ENCODE results near the gene CHRNA9. TPM values are rescaled to one million over a fixed set of nuclear protein-coding genes. Genes with fewer than 3 reads are reported as not detected.
"Not testable (repeated sequence)": the region's sequence is repeated elsewhere in the genome, so short reads cannot be mapped to it uniquely, and the experiment has no call there.

Gene CHRNA9
- total and polyA plus RNA-seq, 4 donors = 0.10 to 0.19 (median 0.17) TPM; not detected in 1

- no peaks in the 10 kb centered on the region for H3K27me3 ChIP-seq (ENCODE audit: control insufficient read depth, insufficient read depth, low read length)
- H3K36me3 ChIP-seq (ENCODE audit: control insufficient read depth, insufficient read depth, low read length) = no peaks in the 10 kb centered on the region
- H3K9me3 ChIP-seq (ENCODE audit: control insufficient read depth, insufficient read depth, low read length) = no peaks in the 10 kb centered on the region
- no peaks in the 10 kb centered on the region for H3K4me1 ChIP-seq (ENCODE audit: control insufficient read depth, insufficient read depth, low read length)
- DNase-seq (ENCODE audit: low read depth in 4 of 6, low spot score in 6 of 6) = no peak
- no peak overlapping the region for H3K27ac ChIP-seq (ENCODE audit: low read depth, low read length)
- WGBS (ENCODE audit: insufficient coverage) = 83% methylated on average over 1 of the region's 2 CpGs
- no peak overlapping the region for H3K4me3 ChIP-seq (ENCODE audit: low read depth, low read length)
Measured at GRCh38 chr4:40375620-40376019, 40.5 kb downstream of the CHRNA9 start.

GRCh38 chr4:40377512-40378365 lies 42.6 kb downstream of the CHRNA9 start:
- H3K27ac ChIP-seq (ENCODE audit: low read depth, low read length) = no peak overlapping the region
- no peaks in the 10 kb centered on the region for H3K27me3 ChIP-seq (ENCODE audit: control insufficient read depth, insufficient read depth, low read length)
- no peaks in the 10 kb centered on the region for H3K36me3 ChIP-seq (ENCODE audit: control insufficient read depth, insufficient read depth, low read length)
- H3K9me3 ChIP-seq (ENCODE audit: control insufficient read depth, insufficient read depth, low read length) = no peaks in the 10 kb centered on the region
- WGBS (ENCODE audit: insufficient coverage) = 73% methylated on average over 3 of the region's 7 CpGs
- H3K4me1 ChIP-seq (ENCODE audit: control insufficient read depth, insufficient read depth, low read length) = no peaks in the 10 kb centered on the region
- no peak overlapping the region for H3K4me3 ChIP-seq (ENCODE audit: low read depth, low read length)
- DNase-seq (ENCODE audit: low read depth in 4 of 6, low spot score in 6 of 6) = no peak

DNA sequence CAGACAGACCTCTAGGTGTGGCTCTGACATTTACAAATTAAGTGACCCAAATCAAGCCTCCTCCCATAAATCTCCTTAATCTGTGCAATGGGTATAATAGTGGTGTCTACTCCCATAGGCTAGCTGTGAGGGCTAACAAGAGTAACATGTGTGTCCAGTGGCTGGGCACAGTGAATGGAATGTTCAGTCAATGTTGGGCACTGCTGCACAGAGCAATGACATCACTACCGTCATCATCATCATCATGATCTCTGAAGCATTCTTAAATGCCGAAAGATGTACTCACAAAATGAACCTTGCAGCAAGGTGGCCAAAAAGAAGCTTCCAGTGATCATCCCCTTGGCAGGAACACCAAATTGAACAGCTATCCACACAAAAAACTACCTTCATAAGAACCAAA lies 43.5 kb downstream of the CHRNA9 start:
- no peak overlapping the region for H3K27ac ChIP-seq (ENCODE audit: low read depth, low read length)
- WGBS (ENCODE audit: insufficient coverage) = 77% methylated on average over 2 of the region's 2 CpGs
- no peak for DNase-seq (ENCODE audit: low read depth in 4 of 6, low spot score in 6 of 6)
- H3K4me1 ChIP-seq (ENCODE audit: control insufficient read depth, insufficient read depth, low read length) = no peaks in the 10 kb centered on the region
- no peaks in the 10 kb centered on the region for H3K9me3 ChIP-seq (ENCODE audit: control insufficient read depth, insufficient read depth, low read length)
- no peak overlapping the region for H3K4me3 ChIP-seq (ENCODE audit: low read depth, low read length)
- no peaks in the 10 kb centered on the region for H3K27me3 ChIP-seq (ENCODE audit: control insufficient read depth, insufficient read depth, low read length)
- no peaks in the 10 kb centered on the region for H3K36me3 ChIP-seq (ENCODE audit: control insufficient read depth, insufficient read depth, low read length)

DNA sequence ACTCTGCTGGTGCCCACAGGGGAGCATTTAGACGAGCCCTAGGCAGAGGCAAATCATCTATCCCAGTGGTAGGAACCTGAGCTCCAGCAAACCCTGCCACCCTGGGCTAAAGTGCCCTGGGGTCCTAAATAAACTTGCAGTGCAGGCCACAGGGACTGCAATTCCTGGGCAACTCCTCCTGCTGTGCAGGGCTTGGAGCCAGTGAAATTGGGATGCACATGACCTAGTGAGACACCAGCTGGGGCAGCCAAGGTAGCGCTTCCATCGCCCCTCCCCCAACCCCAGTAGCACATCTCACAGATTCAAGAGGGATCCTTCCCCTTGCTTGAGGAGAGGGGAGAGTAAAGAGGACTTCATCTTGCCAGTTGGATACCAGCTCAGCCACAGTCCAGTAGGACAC lies 44.1 kb downstream of the CHRNA9 start:
- Histone ChIP-seq H3K27me3 (ENCODE audit: control insufficient read depth, insufficient read depth, low read length) (no peaks in the 10 kb centered on the region), H3K9me3 (ENCODE audit: control insufficient read depth, insufficient read depth, low read length) (no peaks in the 10 kb centered on the region), H3K36me3 (ENCODE audit: control insufficient read depth, insufficient read depth, low read length) (no peaks in the 10 kb centered on the region), H3K27ac (ENCODE audit: low read depth, low read length) (no peak overlapping the region), H3K4me3 (ENCODE audit: low read depth, low read length) (no peak overlapping the region), H3K4me1 (ENCODE audit: control insufficient read depth, insufficient read depth, low read length) (no peaks in the 10 kb centered on the region)
- WGBS (ENCODE audit: insufficient coverage) = 72% methylated on average over 1 of the region's 3 CpGs
- no peak for DNase-seq (ENCODE audit: low read depth in 4 of 6, low spot score in 6 of 6)

GRCh38 chr4:40380647-40381046 lies 45.5 kb downstream of the CHRNA9 start:
- no peak overlapping the region for H3K4me3 ChIP-seq (ENCODE audit: low read depth, low read length)
- DNase-seq (ENCODE audit: low read depth in 4 of 6, low spot score in 6 of 6) = no peak
- no peaks in the 10 kb centered on the region for H3K36me3 ChIP-seq (ENCODE audit: control insufficient read depth, insufficient read depth, low read length)
- no peak overlapping the region for H3K27ac ChIP-seq (ENCODE audit: low read depth, low read length)
- H3K27me3 ChIP-seq (ENCODE audit: control insufficient read depth, insufficient read depth, low read length) = no peaks in the 10 kb centered on the region
- H3K4me1 ChIP-seq (ENCODE audit: control insufficient read depth, insufficient read depth, low read length) = no peaks in the 10 kb centered on the region
- 69% methylated on average over 4 of the region's 5 CpGs for WGBS (ENCODE audit: insufficient coverage)
- H3K9me3 ChIP-seq (ENCODE audit: control insufficient read depth, insufficient read depth, low read length) = no peaks in the 10 kb centered on the region

DNA sequence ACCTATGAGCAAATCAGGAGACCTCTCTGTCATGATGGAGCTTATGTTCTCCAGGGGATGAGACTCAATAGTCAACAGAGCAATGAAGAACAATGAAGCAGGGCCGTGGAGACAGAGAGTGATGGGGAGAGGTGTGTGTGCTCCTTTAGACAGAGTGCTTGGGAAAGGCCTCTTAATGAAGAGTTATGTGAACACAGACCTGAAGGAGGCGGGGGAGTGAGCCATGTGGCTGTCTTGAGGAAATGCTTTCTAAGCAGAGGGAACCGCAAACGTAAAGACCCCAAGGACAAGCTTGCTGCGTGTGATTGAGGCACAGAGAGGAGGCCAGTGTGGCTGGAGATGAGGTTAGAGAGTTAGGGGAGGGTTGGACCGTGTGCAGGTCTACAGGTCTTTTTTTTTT lies 53.1 kb downstream of the CHRNA9 start:
- DNase-seq (ENCODE audit: low read depth in 4 of 6, low spot score in 6 of 6) = peak in 1 of 6 donors; percentile 50
- H3K27me3 ChIP-seq (ENCODE audit: control insufficient read depth, insufficient read depth, low read length) = no peaks in the 10 kb centered on the region
- no peaks in the 10 kb centered on the region for H3K36me3 ChIP-seq (ENCODE audit: control insufficient read depth, insufficient read depth, low read length)
- 67% methylated on average over 5 of the region's 6 CpGs for WGBS (ENCODE audit: insufficient coverage)
- no peak overlapping the region for H3K27ac ChIP-seq (ENCODE audit: low read depth, low read length)
- H3K4me1 ChIP-seq (ENCODE audit: control insufficient read depth, insufficient read depth, low read length) = no peaks in the 10 kb centered on the region
- H3K9me3 ChIP-seq (ENCODE audit: control insufficient read depth, insufficient read depth, low read length) = no peaks in the 10 kb centered on the region
- H3K4me3 ChIP-seq (ENCODE audit: low read depth, low read length) = no peak overlapping the region

GRCh38 chr4:40389986-40390385 lies 54.9 kb downstream of the CHRNA9 start:
- no CpG with 5 or more reads among the region's 4 CpGs for WGBS (ENCODE audit: insufficient coverage)
- Histone ChIP-seq H3K27me3 (ENCODE audit: control insufficient read depth, insufficient read depth, low read length) (no peaks in the 10 kb centered on the region), H3K27ac (ENCODE audit: low read depth, low read length) (no peak overlapping the region), H3K4me3 (ENCODE audit: low read depth, low read length) (no peak overlapping the region), H3K9me3 (ENCODE audit: control insufficient read depth, insufficient read depth, low read length) (no peaks in the 10 kb centered on the region), H3K36me3 (ENCODE audit: control insufficient read depth, insufficient read depth, low read length) (no peaks in the 10 kb centered on the region), H3K4me1 (ENCODE audit: control insufficient read depth, insufficient read depth, low read length) (no peaks in the 10 kb centered on the region)
- no peak for DNase-seq (ENCODE audit: low read depth in 4 of 6, low spot score in 6 of 6)

GRCh38 chr4:40392241-40392640 lies 57.1 kb downstream of the CHRNA9 start:
- not testable (repeated sequence) for H3K4me3 ChIP-seq (ENCODE audit: low read depth, low read length); H3K27ac ChIP-seq (ENCODE audit: low read depth, low read length); DNase-seq (ENCODE audit: low read depth in 4 of 6, low spot score in 6 of 6); H3K9me3 ChIP-seq (ENCODE audit: control insufficient read depth, insufficient read depth, low read length); H3K27me3 ChIP-seq (ENCODE audit: control insufficient read depth, insufficient read depth, low read length); H3K4me1 ChIP-seq (ENCODE audit: control insufficient read depth, insufficient read depth, low read length); H3K36me3 ChIP-seq (ENCODE audit: control insufficient read depth, insufficient read depth, low read length)
- WGBS (ENCODE audit: insufficient coverage) = 95% methylated on average over 6 of the region's 9 CpGs

GRCh38 chr4:40394236-40394635 lies 59.1 kb downstream of the CHRNA9 start:
- Histone ChIP-seq H3K9me3 (ENCODE audit: control insufficient read depth, insufficient read depth, low read length) (no peaks in the 10 kb centered on the region), H3K27ac (ENCODE audit: low read depth, low read length) (no peak overlapping the region), H3K27me3 (ENCODE audit: control insufficient read depth, insufficient read depth, low read length) (no peaks in the 10 kb centered on the region), H3K36me3 (ENCODE audit: control insufficient read depth, insufficient read depth, low read length) (no peaks in the 10 kb centered on the region), H3K4me3 (ENCODE audit: low read depth, low read length) (no peak overlapping the region), H3K4me1 (ENCODE audit: control insufficient read depth, insufficient read depth, low read length) (no peaks in the 10 kb centered on the region)
- DNase-seq (ENCODE audit: low read depth in 4 of 6, low spot score in 6 of 6) = peak in 1 of 6 donors; percentile 15
- 16% methylated on average over 3 of the region's 6 CpGs for WGBS (ENCODE audit: insufficient coverage)

GRCh38 chr4:40395166-40395900 lies 60.2 kb downstream of the CHRNA9 start:
- Histone ChIP-seq H3K27ac (ENCODE audit: low read depth, low read length) (no peak overlapping the region), H3K27me3 (ENCODE audit: control insufficient read depth, insufficient read depth, low read length) (no peaks in the 10 kb centered on the region), H3K36me3 (ENCODE audit: control insufficient read depth, insufficient read depth, low read length) (no peaks in the 10 kb centered on the region), H3K4me1 (ENCODE audit: control insufficient read depth, insufficient read depth, low read length) (no peaks in the 10 kb centered on the region), H3K9me3 (ENCODE audit: control insufficient read depth, insufficient read depth, low read length) (no peaks in the 10 kb centered on the region), H3K4me3 (ENCODE audit: low read depth, low read length) (no peak overlapping the region)
- DNase-seq (ENCODE audit: low read depth in 4 of 6, low spot score in 6 of 6) = no peak
- 65% methylated on average over 4 of the region's 4 CpGs for WGBS (ENCODE audit: insufficient coverage)
